GM23338 (cell line): ENCODE data around the gene PANK1. TPM values are rescaled to one million over a fixed set of nuclear protein-coding genes. Genes with fewer than 3 reads are reported as not detected.
A peak's percentile ranks its signal among the peaks of the same experiment; 100 is the strongest.

Experiments used
- ATAC-seq: fragments of 200-7000 bp; cut with Tn5 transposase; 3 replicates; pipeline ENCODE4 v1.9.1; 2020
- DNase-seq: peaks from one replicate; pipeline ENCODE4 v3.0.0-alpha.2; 2015; ENCODE audit warnings: low spot score
- H2AFZ ChIP-seq: fragments of 200-600 bp; sonication (generic); 2 replicates; pipeline ENCODE4 v1.8.0; 2016; ENCODE audit warnings: antibody characterized with exemption, mild to moderate bottlenecking, moderate library complexity
- H3F3A ChIP-seq: fragments of 200-600 bp; sonication (generic); replicated peaks from 2 replicates; pipeline ENCODE4 v1.8.0; 2017; ENCODE audit warnings: antibody characterized with exemption, mixed run types, low read depth
- H3K27ac ChIP-seq: fragments of 200-600 bp; sonication (generic); 2 replicates; pipeline ENCODE4 v1.6.1; 2016; ENCODE audit warnings: low read depth
- H3K27me3 ChIP-seq: fragments of 200-600 bp; sonication (generic); 2 replicates; pipeline ENCODE4 v1.8.0; 2016; ENCODE audit warnings: mild to moderate bottlenecking, mixed run types, moderate library complexity; ENCODE audit not compliant: insufficient read depth
- H3K36me3 ChIP-seq: fragments of 200-600 bp; sonication (generic); 2 replicates; pipeline ENCODE4 v1.8.0; 2016; ENCODE audit warnings: mild to moderate bottlenecking; ENCODE audit not compliant: insufficient read depth
- H3K4me1 ChIP-seq: fragments of 200-600 bp; sonication (generic); 2 replicates; pipeline ENCODE4 v1.8.0; 2016; ENCODE audit warnings: mild to moderate bottlenecking, moderate library complexity; ENCODE audit not compliant: insufficient read depth
- H3K4me2 ChIP-seq: fragments of 200-600 bp; sonication (generic); 2 replicates; pipeline ENCODE4 v1.7.1; 2017; ENCODE audit warnings: mixed run types
- H3K4me3 ChIP-seq: fragments of 200-600 bp; sonication (generic); 2 replicates; pipeline ENCODE4 v1.6.1; 2016; ENCODE audit warnings: mixed run types
- H3K79me2 ChIP-seq: fragments of 200-600 bp; sonication (generic); replicated peaks from 2 replicates; pipeline ENCODE4 v1.8.0; 2017; ENCODE audit warnings: mild to moderate bottlenecking; ENCODE audit not compliant: insufficient read depth
- H3K9me2 ChIP-seq: fragments of 200-600 bp; sonication (generic); 2 replicates; pipeline ENCODE4 v1.8.0; 2017; ENCODE audit not compliant: insufficient read depth
- H4K20me1 ChIP-seq: fragments of 200-600 bp; sonication (generic); replicated peaks from 2 replicates; pipeline ENCODE4 v1.8.0; 2017; ENCODE audit warnings: mild to moderate bottlenecking; ENCODE audit not compliant: insufficient read depth
- H3K27ac Mint-ChIP-seq: 2 replicates; pipeline ENCODE4 v1.8.0; 2020; ENCODE audit warnings: inconsistent platforms, mild to moderate bottlenecking, moderate library complexity, mixed read lengths
- H3K27me3 Mint-ChIP-seq: 3 replicates; pipeline ENCODE4 v1.8.0; 2022; ENCODE audit warnings: low read depth, mild to moderate bottlenecking, moderate library complexity, mixed read lengths, inconsistent platforms; ENCODE audit not compliant: insufficient read depth, poor library complexity
- H3K36me3 Mint-ChIP-seq: 3 replicates; pipeline ENCODE4 v1.8.0; 2021; ENCODE audit warnings: low read depth, mild to moderate bottlenecking, inconsistent platforms, moderate library complexity, mixed read lengths
- H3K4me1 Mint-ChIP-seq: 3 replicates; pipeline ENCODE4 v1.8.0; 2020; ENCODE audit warnings: mild to moderate bottlenecking, inconsistent platforms, mixed read lengths
- H3K4me3 Mint-ChIP-seq: 3 replicates; pipeline ENCODE4 v1.8.0; 2021; ENCODE audit warnings: moderate library complexity, mild to moderate bottlenecking, inconsistent platforms, mixed read lengths
- H3K9me3 Mint-ChIP-seq: 3 replicates; pipeline ENCODE4 v1.8.0; 2020; ENCODE audit warnings: moderate library complexity, mild to moderate bottlenecking, inconsistent platforms, mixed read lengths
- CREB1 ChIP-seq: fragments of 250-450 bp; sonication (Bioruptor Pico); IDR thresholded peaks from 2 replicates; pipeline ENCODE4 v1.5.0; 2020; ENCODE audit warnings: low read depth, mild to moderate bottlenecking, moderate library complexity
- EZH2phosphoT487 ChIP-seq: fragments of 200-600 bp; sonication (generic); IDR thresholded peaks from one replicate; pipeline ENCODE4 v1.8.1; 2018; ENCODE audit warnings: antibody characterized with exemption; ENCODE audit not compliant: unreplicated experiment
- JUNB ChIP-seq: IDR thresholded peaks from one replicate; pipeline ENCODE4 v1.6.1; 2016; ENCODE audit warnings: antibody characterized with exemption; ENCODE audit not compliant: unreplicated experiment
- NANOG ChIP-seq: IDR thresholded peaks from 2 replicates; pipeline ENCODE4 v1.6.1; 2016; ENCODE audit warnings: antibody characterized with exemption, borderline replicate concordance
- POLR2AphosphoS5 ChIP-seq: IDR thresholded peaks from 2 replicates; pipeline ENCODE4 v1.6.1; 2016; ENCODE audit warnings: antibody characterized with exemption, low read depth
- STAT1 ChIP-seq: IDR thresholded peaks from one replicate; pipeline ENCODE4 v1.6.1; 2016; ENCODE audit warnings: antibody characterized with exemption; ENCODE audit not compliant: unreplicated experiment
- ZNF331 ChIP-seq: fragments of 250-450 bp; sonication (Bioruptor Pico); IDR thresholded peaks from 2 replicates; pipeline ENCODE4 v1.5.0; 2020; ENCODE audit warnings: low read depth, mild to moderate bottlenecking, moderate library complexity
- polyA plus RNA-seq: library from polyadenylated mRNA; unstranded; fragments of >200 nt; fragmentation: Nextera tagmentation; extraction: Ambion mirVana; gene quantifications from 2 replicates; pipeline ENCODE4 v1.2.1, GENCODE V29; 2016
- total RNA-seq: library from RNA; depleted of rRNA; stranded (reverse); fragments of >200 nt; shearing (Covaris generic); gene quantifications from 2 replicates; pipeline ENCODE4 v1.2.3, GENCODE V29; 2014
- TF ChIP-seq, protein P1 (sequence below), 2 experiments: fragments of 200-600 bp in 1 of 2; sonication (generic) in 1 of 2; conservative IDR thresholded peaks; 2 replicates each; pipeline versions ENCODE4 v1.5.1 to v1.6.1; 2016 to 2017; ENCODE audit warnings: antibody characterized with exemption in 2 of 2, low read depth in 2 of 2, mild to moderate bottlenecking in 2 of 2, moderate library complexity in 1 of 2
- TF ChIP-seq, protein P2 (sequence below): fragments of 250-450 bp; sonication (Bioruptor Pico); IDR thresholded peaks from 2 replicates; pipeline ENCODE4 v1.5.0; 2020; ENCODE audit warnings: mild to moderate bottlenecking, moderate library complexity
- TF ChIP-seq, protein P3 (sequence below): IDR thresholded peaks from one replicate; pipeline ENCODE4 v1.6.1; 2018; ENCODE audit warnings: antibody characterized with exemption; ENCODE audit not compliant: unreplicated experiment

PANK1 gene
- total and polyA plus RNA-seq, 2 experiments from 2014 or later = 15.2 to 44.7 TPM

DNA sequence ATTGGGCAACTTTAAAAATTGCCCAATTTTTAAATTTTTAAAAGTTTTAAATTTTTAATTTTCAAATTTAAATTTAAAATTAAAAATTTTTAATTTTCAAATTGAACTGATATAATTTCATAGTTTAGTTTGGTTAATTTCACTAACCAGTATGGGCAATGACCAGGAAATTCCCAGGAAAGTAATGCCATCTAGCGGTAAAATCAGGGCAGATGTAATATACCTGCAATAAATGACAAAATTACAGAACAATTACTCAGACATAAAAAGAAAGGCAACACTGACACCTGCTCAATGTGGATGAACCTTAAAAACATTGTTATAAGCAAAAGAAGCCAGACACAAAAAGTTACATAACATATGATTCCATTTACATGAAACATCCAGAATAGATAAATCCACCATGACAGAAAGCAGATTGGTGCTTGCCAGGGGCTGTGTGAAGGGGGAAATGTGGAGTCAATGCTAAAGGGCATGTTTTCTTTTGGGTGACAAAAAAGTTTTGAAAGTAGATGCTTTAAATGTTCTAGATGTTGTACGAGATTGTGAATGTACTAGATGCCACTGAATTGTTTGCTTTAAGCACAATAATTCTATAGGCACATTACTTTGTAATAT lies 81.1 kb downstream of the PANK1 start:
- Mint-ChIP-seq H3K4me1 (peaks cover 36% of the 10 kb centered on the region), H3K36me3 (peaks cover 3% of the 10 kb centered on the region; the same call in 1 of the 3 replicates), H3K27ac (no peak overlapping the region), H3K4me3 (no peak overlapping the region), H3K27me3 (peaks cover 3% of the 10 kb centered on the region), H3K9me3 (no peaks in the 10 kb centered on the region; the same call in 2 of the 3 replicates)
- TF ChIP-seq, protein P1, sequence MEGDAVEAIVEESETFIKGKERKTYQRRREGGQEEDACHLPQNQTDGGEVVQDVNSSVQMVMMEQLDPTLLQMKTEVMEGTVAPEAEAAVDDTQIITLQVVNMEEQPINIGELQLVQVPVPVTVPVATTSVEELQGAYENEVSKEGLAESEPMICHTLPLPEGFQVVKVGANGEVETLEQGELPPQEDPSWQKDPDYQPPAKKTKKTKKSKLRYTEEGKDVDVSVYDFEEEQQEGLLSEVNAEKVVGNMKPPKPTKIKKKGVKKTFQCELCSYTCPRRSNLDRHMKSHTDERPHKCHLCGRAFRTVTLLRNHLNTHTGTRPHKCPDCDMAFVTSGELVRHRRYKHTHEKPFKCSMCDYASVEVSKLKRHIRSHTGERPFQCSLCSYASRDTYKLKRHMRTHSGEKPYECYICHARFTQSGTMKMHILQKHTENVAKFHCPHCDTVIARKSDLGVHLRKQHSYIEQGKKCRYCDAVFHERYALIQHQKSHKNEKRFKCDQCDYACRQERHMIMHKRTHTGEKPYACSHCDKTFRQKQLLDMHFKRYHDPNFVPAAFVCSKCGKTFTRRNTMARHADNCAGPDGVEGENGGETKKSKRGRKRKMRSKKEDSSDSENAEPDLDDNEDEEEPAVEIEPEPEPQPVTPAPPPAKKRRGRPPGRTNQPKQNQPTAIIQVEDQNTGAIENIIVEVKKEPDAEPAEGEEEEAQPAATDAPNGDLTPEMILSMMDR (conservative IDR thresholded peaks at IDR 0.05; ENCODE audit: low read depth in 2 of 2) = peak; percentile 72 to 77
- no peak for TF ChIP-seq ZNF331
- no peak for TF ChIP-seq CREB1
- H3K36me3 ChIP-seq = no peaks in the 10 kb centered on the region
- ATAC-seq (peak; percentile 49; the same call in 2 of the 3 replicates), DNase-seq (peak; percentile 63)
- no peak overlapping the region for H3K4me2 ChIP-seq
- H3K79me2 ChIP-seq = no peaks in the 10 kb centered on the region
- H3K27ac ChIP-seq = no peak overlapping the region
- no peak overlapping the region for H3K4me3 ChIP-seq
- H3F3A ChIP-seq = no peaks in the 10 kb centered on the region; the same call in 1 of the 2 replicates
- H3K27me3 ChIP-seq = no peaks in the 10 kb centered on the region
- peaks cover 3% of the 10 kb centered on the region; the same call in 1 of the 2 replicates for H3K9me2 ChIP-seq
- no peak overlapping the region for H2AFZ ChIP-seq
- no peaks in the 10 kb centered on the region for H4K20me1 ChIP-seq
- H3K4me1 ChIP-seq = peaks cover 21% of the 10 kb centered on the region

DNA sequence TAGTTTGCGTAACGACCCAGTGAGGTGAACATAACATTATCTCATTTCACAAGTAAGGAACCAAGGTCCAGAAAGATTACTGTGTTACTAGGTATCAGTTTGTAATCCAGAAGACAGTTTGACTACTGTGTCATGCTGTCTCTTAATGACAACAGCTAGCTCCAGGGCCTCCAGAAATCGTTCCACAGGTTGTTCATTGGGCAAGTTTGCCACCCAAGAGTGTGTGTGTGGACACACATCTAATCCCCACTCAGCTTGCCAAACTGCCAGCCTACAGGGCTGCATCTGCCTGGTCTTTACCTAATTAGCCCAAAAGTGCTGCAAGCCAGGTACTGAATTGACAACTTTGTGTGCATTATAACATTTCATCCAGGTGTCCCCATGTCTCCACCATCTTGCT lies 81.7 kb downstream of the PANK1 start:
- peak overlapping the region; percentile 37; the same call in 1 of the 2 replicates for H3K4me2 ChIP-seq
- ATAC-seq (no peak), DNase-seq (no peak)
- H3K36me3 Mint-ChIP-seq = peaks cover 7% of the 10 kb centered on the region; the same call in 2 of the 3 replicates
- peaks cover 41% of the 10 kb centered on the region for H3K4me1 Mint-ChIP-seq
- H3K36me3 ChIP-seq = no peaks in the 10 kb centered on the region
- peaks cover 6% of the 10 kb centered on the region; the same call in 1 of the 2 replicates for H3K9me2 ChIP-seq
- peaks cover 4% of the 10 kb centered on the region; the same call in 1 of the 3 replicates for H3K9me3 Mint-ChIP-seq
- no peak overlapping the region for H2AFZ ChIP-seq
- H3K79me2 ChIP-seq = no peaks in the 10 kb centered on the region
- no peak overlapping the region for H3K27ac ChIP-seq
- no peak overlapping the region for H3K27ac Mint-ChIP-seq
- H3F3A ChIP-seq = no peaks in the 10 kb centered on the region; the same call in 1 of the 2 replicates
- no peak overlapping the region for H3K4me3 Mint-ChIP-seq
- H3K27me3 Mint-ChIP-seq = peaks cover 6% of the 10 kb centered on the region
- no peaks in the 10 kb centered on the region for H3K27me3 ChIP-seq
- peaks cover 21% of the 10 kb centered on the region for H3K4me1 ChIP-seq
- H4K20me1 ChIP-seq = no peaks in the 10 kb centered on the region
- no peak overlapping the region for H3K4me3 ChIP-seq
- TF ChIP-seq, protein P2, sequence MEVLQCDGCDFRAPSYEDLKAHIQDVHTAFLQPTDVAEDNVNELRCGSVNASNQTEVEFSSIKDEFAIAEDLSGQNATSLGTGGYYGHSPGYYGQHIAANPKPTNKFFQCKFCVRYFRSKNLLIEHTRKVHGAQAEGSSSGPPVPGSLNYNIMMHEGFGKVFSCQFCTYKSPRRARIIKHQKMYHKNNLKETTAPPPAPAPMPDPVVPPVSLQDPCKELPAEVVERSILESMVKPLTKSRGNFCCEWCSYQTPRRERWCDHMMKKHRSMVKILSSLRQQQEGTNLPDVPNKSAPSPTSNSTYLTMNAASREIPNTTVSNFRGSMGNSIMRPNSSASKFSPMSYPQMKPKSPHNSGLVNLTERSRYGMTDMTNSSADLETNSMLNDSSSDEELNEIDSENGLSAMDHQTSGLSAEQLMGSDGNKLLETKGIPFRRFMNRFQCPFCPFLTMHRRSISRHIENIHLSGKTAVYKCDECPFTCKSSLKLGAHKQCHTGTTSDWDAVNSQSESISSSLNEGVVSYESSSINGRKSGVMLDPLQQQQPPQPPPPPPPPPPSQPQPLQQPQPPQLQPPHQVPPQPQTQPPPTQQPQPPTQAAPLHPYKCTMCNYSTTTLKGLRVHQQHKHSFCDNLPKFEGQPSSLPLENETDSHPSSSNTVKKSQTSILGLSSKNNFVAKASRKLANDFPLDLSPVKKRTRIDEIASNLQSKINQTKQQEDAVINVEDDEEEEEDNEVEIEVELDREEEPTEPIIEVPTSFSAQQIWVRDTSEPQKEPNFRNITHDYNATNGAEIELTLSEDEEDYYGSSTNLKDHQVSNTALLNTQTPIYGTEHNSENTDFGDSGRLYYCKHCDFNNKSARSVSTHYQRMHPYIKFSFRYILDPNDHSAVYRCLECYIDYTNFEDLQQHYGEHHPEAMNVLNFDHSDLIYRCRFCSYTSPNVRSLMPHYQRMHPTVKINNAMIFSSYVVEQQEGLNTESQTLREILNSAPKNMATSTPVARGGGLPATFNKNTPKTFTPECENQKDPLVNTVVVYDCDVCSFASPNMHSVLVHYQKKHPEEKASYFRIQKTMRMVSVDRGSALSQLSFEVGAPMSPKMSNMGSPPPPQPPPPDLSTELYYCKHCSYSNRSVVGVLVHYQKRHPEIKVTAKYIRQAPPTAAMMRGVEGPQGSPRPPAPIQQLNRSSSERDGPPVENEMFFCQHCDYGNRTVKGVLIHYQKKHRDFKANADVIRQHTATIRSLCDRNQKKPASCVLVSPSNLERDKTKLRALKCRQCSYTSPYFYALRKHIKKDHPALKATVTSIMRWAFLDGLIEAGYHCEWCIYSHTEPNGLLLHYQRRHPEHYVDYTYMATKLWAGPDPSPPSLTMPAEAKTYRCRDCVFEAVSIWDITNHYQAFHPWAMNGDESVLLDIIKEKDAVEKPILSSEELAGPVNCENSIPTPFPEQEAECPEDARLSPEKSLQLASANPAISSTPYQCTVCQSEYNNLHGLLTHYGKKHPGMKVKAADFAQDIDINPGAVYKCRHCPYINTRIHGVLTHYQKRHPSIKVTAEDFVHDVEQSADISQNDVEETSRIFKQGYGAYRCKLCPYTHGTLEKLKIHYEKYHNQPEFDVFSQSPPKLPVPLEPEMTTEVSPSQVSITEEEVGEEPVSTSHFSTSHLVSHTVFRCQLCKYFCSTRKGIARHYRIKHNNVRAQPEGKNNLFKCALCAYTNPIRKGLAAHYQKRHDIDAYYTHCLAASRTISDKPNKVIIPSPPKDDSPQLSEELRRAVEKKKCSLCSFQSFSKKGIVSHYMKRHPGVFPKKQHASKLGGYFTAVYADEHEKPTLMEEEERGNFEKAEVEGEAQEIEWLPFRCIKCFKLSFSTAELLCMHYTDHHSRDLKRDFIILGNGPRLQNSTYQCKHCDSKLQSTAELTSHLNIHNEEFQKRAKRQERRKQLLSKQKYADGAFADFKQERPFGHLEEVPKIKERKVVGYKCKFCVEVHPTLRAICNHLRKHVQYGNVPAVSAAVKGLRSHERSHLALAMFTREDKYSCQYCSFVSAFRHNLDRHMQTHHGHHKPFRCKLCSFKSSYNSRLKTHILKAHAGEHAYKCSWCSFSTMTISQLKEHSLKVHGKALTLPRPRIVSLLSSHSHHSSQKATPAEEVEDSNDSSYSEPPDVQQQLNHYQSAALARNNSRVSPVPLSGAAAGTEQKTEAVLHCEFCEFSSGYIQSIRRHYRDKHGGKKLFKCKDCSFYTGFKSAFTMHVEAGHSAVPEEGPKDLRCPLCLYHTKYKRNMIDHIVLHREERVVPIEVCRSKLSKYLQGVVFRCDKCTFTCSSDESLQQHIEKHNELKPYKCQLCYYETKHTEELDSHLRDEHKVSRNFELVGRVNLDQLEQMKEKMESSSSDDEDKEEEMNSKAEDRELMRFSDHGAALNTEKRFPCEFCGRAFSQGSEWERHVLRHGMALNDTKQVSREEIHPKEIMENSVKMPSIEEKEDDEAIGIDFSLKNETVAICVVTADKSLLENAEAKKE (CRISPR knock-in tag) = no peak
- TF ChIP-seq JUNB (no peak), STAT1 (no peak), EZH2phosphoT487 (no peak), NANOG (no peak), CREB1 (no peak), POLR2AphosphoS5 (no peak)
- TF ChIP-seq, protein P3, sequence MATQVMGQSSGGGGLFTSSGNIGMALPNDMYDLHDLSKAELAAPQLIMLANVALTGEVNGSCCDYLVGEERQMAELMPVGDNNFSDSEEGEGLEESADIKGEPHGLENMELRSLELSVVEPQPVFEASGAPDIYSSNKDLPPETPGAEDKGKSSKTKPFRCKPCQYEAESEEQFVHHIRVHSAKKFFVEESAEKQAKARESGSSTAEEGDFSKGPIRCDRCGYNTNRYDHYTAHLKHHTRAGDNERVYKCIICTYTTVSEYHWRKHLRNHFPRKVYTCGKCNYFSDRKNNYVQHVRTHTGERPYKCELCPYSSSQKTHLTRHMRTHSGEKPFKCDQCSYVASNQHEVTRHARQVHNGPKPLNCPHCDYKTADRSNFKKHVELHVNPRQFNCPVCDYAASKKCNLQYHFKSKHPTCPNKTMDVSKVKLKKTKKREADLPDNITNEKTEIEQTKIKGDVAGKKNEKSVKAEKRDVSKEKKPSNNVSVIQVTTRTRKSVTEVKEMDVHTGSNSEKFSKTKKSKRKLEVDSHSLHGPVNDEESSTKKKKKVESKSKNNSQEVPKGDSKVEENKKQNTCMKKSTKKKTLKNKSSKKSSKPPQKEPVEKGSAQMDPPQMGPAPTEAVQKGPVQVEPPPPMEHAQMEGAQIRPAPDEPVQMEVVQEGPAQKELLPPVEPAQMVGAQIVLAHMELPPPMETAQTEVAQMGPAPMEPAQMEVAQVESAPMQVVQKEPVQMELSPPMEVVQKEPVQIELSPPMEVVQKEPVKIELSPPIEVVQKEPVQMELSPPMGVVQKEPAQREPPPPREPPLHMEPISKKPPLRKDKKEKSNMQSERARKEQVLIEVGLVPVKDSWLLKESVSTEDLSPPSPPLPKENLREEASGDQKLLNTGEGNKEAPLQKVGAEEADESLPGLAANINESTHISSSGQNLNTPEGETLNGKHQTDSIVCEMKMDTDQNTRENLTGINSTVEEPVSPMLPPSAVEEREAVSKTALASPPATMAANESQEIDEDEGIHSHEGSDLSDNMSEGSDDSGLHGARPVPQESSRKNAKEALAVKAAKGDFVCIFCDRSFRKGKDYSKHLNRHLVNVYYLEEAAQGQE = no peak
